ENCODE data around the gene LONP2. TPM values are rescaled to one million over a fixed set of nuclear protein-coding genes. Genes with fewer than 3 reads are reported as not detected.
A peak's percentile ranks its signal among the peaks of the same experiment; 100 is the strongest.

LONP2 gene
- polyA plus RNA-seq, 3 donors, result 21.5 to 35.6 (median 26.0) TPM

GRCh38 chr16:48365601-48366164, 121.6 kb downstream of the LONP2 start:
- H3K4me1 Mint-ChIP-seq, result peaks cover 48% of the 10 kb centered on the region
- peaks cover 8 to 14% of the 10 kb centered on the region in 2 donors for H3K36me3 ChIP-seq (replicated peaks in 1 of 2; ENCODE audit: control insufficient read depth in 1 of 2, insufficient read depth in 2 of 2, low read length in 2 of 2)
- 5% methylated on average over 32 of the region's 33 CpGs for WGBS (ENCODE audit: insufficient coverage)

More at GRCh38 chr16:48365601-48366164, 121.6 kb downstream of the LONP2 start:
- H3K4me3 Mint-ChIP-seq, result peak overlapping the region; percentile 73 to 93
- peaks cover 29 to 38% of the 10 kb centered on the region in 2 donors for H3K4me1 ChIP-seq (ENCODE audit: control insufficient read depth in 1 of 2, insufficient read depth in 2 of 2, low read length in 2 of 2)
- H3K9ac ChIP-seq (ENCODE audit: insufficient read depth, low read length, poor library complexity, severe bottlenecking), result peak overlapping the region; percentile 86
- H3K9me3 Mint-ChIP-seq, result no peaks in the 10 kb centered on the region
- peaks cover 96% of the 10 kb centered on the region for H3K79me2 ChIP-seq (ENCODE audit: insufficient read depth, low read length)
- H3K4me2 ChIP-seq (replicated peaks; ENCODE audit: extremely low read depth, low read length, poor library complexity, severe bottlenecking), result peak overlapping the region; percentile 84
- intact Hi-C loops (cut with micrococcal nuclease), result loop anchor here in 1 of 2 donors (2.0 kb wide), 1 partner anchor 17 kb away; no protein-coding TSS in a partner anchor
- H3K36me3 Mint-ChIP-seq, result peaks cover 10 to 15% of the 10 kb centered on the region in 2 donors
- H4K20me1 ChIP-seq (ENCODE audit: insufficient read depth, low read length), result peaks cover 82% of the 10 kb centered on the region
- H3K4me3 ChIP-seq (replicated peaks in 1 of 3; ENCODE audit: low read depth in 2 of 3, low read length in 3 of 3), result peak overlapping the region; percentile 65 to 96 (median 84)
- no peak for TF ChIP-seq CTCF (IDR thresholded peaks at IDR 0.05)
- peak; percentile 73 to 82 (median 76) for DNase-seq
- no peaks in the 10 kb centered on the region for H3K9me3 ChIP-seq (replicated peaks in 1 of 2; ENCODE audit: control insufficient read depth in 1 of 2, insufficient read depth in 1 of 2, low read length in 2 of 2)
- H3K27ac Mint-ChIP-seq, result peak overlapping the region; percentile 88 to 95 (median 90)
- H2AFZ ChIP-seq (ENCODE audit: insufficient read depth, low read depth, low read length, poor library complexity, severe bottlenecking), result peak overlapping the region; percentile 57
- no peaks in the 10 kb centered on the region for H3K27me3 ChIP-seq (ENCODE audit: control insufficient read depth in 2 of 2, insufficient read depth in 2 of 2, low read length in 2 of 2)
- peak overlapping the region; percentile 88 to 96 for H3K27ac ChIP-seq (ENCODE audit: low read depth in 1 of 2, low read length in 2 of 2)
- H3K27me3 Mint-ChIP-seq (ENCODE audit: low read depth in 3 of 3), result no peaks in the 10 kb centered on the region
